GM18519 (cell line): ENCODE results near the gene ZNF276.
A peak's percentile ranks its signal among the peaks of the same experiment; 100 is the strongest.
"Not testable (repeated sequence)": the region's sequence is repeated elsewhere in the genome, so short reads cannot be mapped to it uniquely, and the experiment has no call there.

ENCODE experiments used
- ATAC-seq: cut with Tn5 transposase; IDR thresholded peaks from one replicate; pipeline ENCODE4 v1.9.1; 2021; ENCODE audit warnings: mild to moderate bottlenecking, moderate library complexity; ENCODE audit not compliant: unreplicated experiment, low FRiP score

Gene ZNF276

GRCh38 chr16:89733792-89734191, 12.5 kb downstream of the ZNF276 start:
- ATAC-seq, result no peak

GRCh38 chr16:89736554-89736953, 15.2 kb downstream of the ZNF276 start:
- no peak for ATAC-seq

GRCh38 chr16:89737341-89738071, 16.2 kb downstream of the ZNF276 start:
- ATAC-seq, result no peak

GRCh38 chr16:89738072-89738377, 16.7 kb downstream of the ZNF276 start:
- ATAC-seq, result no peak

GRCh38 chr16:89738538-89739317, 17.4 kb downstream of the ZNF276 start:
- ATAC-seq, result no peak

- no peak for ATAC-seq
Observed at GRCh38 chr16:89739383-89739782, 18.0 kb downstream of the ZNF276 start.

GRCh38 chr16:89741342-89742014, 20.1 kb downstream of the ZNF276 start:
- no peak for ATAC-seq

GRCh38 chr16:89742948-89743347, 21.6 kb downstream of the ZNF276 start:
- no peak for ATAC-seq

- no peak for ATAC-seq
Observed at GRCh38 chr16:89744813-89745212, 23.5 kb downstream of the ZNF276 start.

GRCh38 chr16:89746043-89746442, 24.7 kb downstream of the ZNF276 start:
- ATAC-seq, result no peak

GRCh38 chr16:89748076-89748475, 26.7 kb downstream of the ZNF276 start:
- no peak for ATAC-seq

GRCh38 chr16:89748921-89749320, 27.6 kb downstream of the ZNF276 start:
- ATAC-seq, result no peak

- no peak for ATAC-seq
Observed at GRCh38 chr16:89749637-89750036, 28.3 kb downstream of the ZNF276 start.

GRCh38 chr16:89759746-89760340, 38.5 kb downstream of the ZNF276 start:
- no peak for ATAC-seq

- ATAC-seq, result no peak
Observed at GRCh38 chr16:89761304-89761922, 40.1 kb downstream of the ZNF276 start.

- peak; percentile 56 for ATAC-seq
Observed at GRCh38 chr16:89764711-89765201, 43.4 kb downstream of the ZNF276 start.

GRCh38 chr16:89765292-89765830, 44.0 kb downstream of the ZNF276 start:
- ATAC-seq, result no peak

- no peak for ATAC-seq
Observed at GRCh38 chr16:89770367-89770766, 49.0 kb downstream of the ZNF276 start.

GRCh38 chr16:89775223-89775622, 53.9 kb downstream of the ZNF276 start:
- ATAC-seq, result no peak

GRCh38 chr16:89778211-89778610, 56.9 kb downstream of the ZNF276 start:
- not testable (repeated sequence) for ATAC-seq
